Heart left ventricle (tissue), 16 donors: Measurements from ENCODE around the gene DAAM1. TPM values are rescaled to one million over a fixed set of nuclear protein-coding genes. Genes with fewer than 3 reads are reported as not detected.

Experiments
- ATAC-seq, 4 donors: fragments of 200-7000 bp; cut with Tn5 transposase; one replicate each; pipeline ENCODE4 v1.9.1; 2020 to 2022; ENCODE audit warnings: moderate library complexity in 4 of 4, mild to moderate bottlenecking in 3 of 4, moderate number of reproducible peaks in 1 of 4
- DNase-seq, 5 donors: peaks; one replicate each; pipeline ENCODE4 v3.0.0-alpha.2; 2020
- H3K27ac ChIP-seq, 12 donors: fragments of 200-600 bp; sonication (generic) in 4 of 12; one replicate each; pipeline versions ENCODE4 v1.5.0 to v1.8.0; 2016 to 2022; ENCODE audit warnings: mild to moderate bottlenecking in 2 of 12
- H3K27me3 ChIP-seq, 9 donors: fragments of 200-600 bp; sonication (generic) in 2 of 9; one replicate each; pipeline versions ENCODE4 v1.5.1 to v1.8.0; 2016 to 2022; ENCODE audit warnings: mild to moderate bottlenecking in 3 of 9
- H3K36me3 ChIP-seq, 9 donors: fragments of 200-600 bp; sonication (generic) in 2 of 9; one replicate each; pipeline versions ENCODE4 v1.5.0 to v1.8.0; 2018 to 2022; ENCODE audit warnings: mild to moderate bottlenecking in 2 of 9
- H3K4me1 ChIP-seq, 12 donors: fragments of 200-600 bp; sonication (generic) in 4 of 12; one replicate each; pipeline versions ENCODE4 v1.5.0 to v1.8.0; 2016 to 2022; ENCODE audit warnings: mild to moderate bottlenecking in 3 of 12
- H3K4me3 ChIP-seq, 12 donors: fragments of 200-600 bp; sonication (generic) in 4 of 12; one replicate each; pipeline versions ENCODE4 v1.5.0 to v1.8.0; 2017 to 2022; ENCODE audit warnings: mild to moderate bottlenecking in 9 of 12, moderate library complexity in 4 of 12
- H3K9me3 ChIP-seq, 12 donors: fragments of 200-600 bp; sonication (generic) in 4 of 12; one replicate each; pipeline versions ENCODE4 v1.5.0 to v1.8.0; 2016 to 2022; ENCODE audit warnings: mild to moderate bottlenecking in 1 of 12
- POLR2A ChIP-seq, 2 donors: fragments of 450-650 bp; IDR thresholded peaks; one replicate each; pipeline ENCODE4 v1.6.1; 2017; ENCODE audit warnings: antibody characterized with exemption in 2 of 2, mild to moderate bottlenecking in 2 of 2, moderate library complexity in 2 of 2
- WGBS, 4 donors: extraction: QIAGEN DNeasy Blood & Tissue Kit in 2 of 4; methylation state at CpG; one replicate each; pipeline versions ENCODE4 v1.1.5 to v1.1.7; 2013 to 2018; 5-methylcytosine and 5-hydroxymethylcytosine counted together
- intact Hi-C, 10 donors: fragments of 100-400 bp; cut with DNase I; formaldehyde crosslinking; loops; one replicate each; pipeline versions ENCODE4 v1.11.1 to v1.14.2; 2022
- polyA plus RNA-seq, 2 donors: library from polyadenylated mRNA; stranded (reverse); fragments of 200-250 nt; gene quantifications; one replicate each; pipeline ENCODE4 v1.2.3, GENCODE V29; 2013
- total RNA-seq, 9 donors: library from RNA; depleted of rRNA in 2 of 9; stranded (reverse); fragments of >200 nt in 2 of 9; fragmentation: NEBNext Ultra II Directional in 3 of 9; extraction: Animal tissue kit (Norgen Biotek cat#: 25700) in 3 of 9; gene quantifications; one replicate each; pipeline versions ENCODE4 v1.1.0 to v1.2.4, GENCODE V29; 2016 to 2023
- TF ChIP-seq, protein P1 (sequence below), 12 donors: fragments of 200-600 bp; sonication (generic) in 4 of 12; IDR thresholded peaks; one replicate each; pipeline versions ENCODE4 v1.5.0 to v1.8.0; 2018 to 2022; ENCODE audit warnings: antibody characterized with exemption in 12 of 12, mild to moderate bottlenecking in 5 of 12
- donor health status: ischemic (EF 13 %, LVEDD 7.1; RV severe dilation, severe dysfunction).
- donor health status: healthy with polysubstance abuse.
- donor health status: DM: no; HTN: yes; CAD: no.
- donor health status: DM: no; HTN: no; CAD: no.
- donor health status: ischemic (EF 25% LVEDD 6.9; RV normal size, moderate dysfunction).
- donor health status: ischemic (EF 25% LVEDD 5.7; RV mildly dilated, moderate dysfunction).
- donor health status: healthy.
- donor health status: DM: yes; HTN: yes; CAD: no.
- donor health status: ischemic (EF 35%, LVEDD 5.7; RV mildly dilated, moderate dysfunction).
- donor health status: nonischemic (EF 11% LVEDD 7.7; RV severe dilation, severe dysfunction).
- donor health status: DM: yes; HTN: yes; CAD: no.
- donor health status: PGD.
- donor health status: ischemic (EF 29% LVEDD 5.4; RV normal size, mild dysfunction).
- donor health status: nonischemic (EF 23%, LVEDD 6.1; RV moderate dilation, normal function).

Gene DAAM1
- total and polyA plus RNA-seq, 11 donors: 18.2 to 92.6 (median 67.2) TPM

DNA sequence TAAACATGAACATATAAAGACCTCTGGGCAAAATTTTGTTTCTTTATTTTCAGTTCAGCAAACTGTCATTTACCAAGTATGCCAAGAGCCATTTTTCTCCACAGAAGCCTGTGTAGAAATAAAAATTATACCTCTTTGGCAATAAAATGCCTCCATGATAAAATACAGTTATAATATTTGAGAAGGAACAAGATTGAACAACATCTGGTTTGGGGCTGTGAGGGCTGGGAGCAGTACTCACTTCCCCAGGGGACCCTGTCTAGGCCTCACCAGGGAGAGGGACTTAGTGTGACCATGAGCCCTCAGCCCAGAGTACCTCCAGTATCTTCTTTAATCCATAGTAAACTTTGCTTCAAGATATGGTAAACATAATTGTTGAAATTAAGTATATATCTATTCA, 65.1 kb downstream of the DAAM1 start:
- Histone ChIP-seq H3K4me3 (no peak overlapping the region), H3K4me1 (peaks cover 19 to 79% (median 63%) of the 10 kb centered on the region in 12 donors), H3K9me3 (no peaks in the 10 kb centered on the region), H3K27me3 (no peaks in the 10 kb centered on the region), H3K27ac (peak overlapping the region; percentile 72 to 93 (median 86)), H3K36me3 (no peaks in the 10 kb centered on the region)
- ATAC-seq: no peak
- peak in 1 of 5 donors; percentile 48 for DNase-seq
- intact Hi-C loops: loop anchor here in 4 of 10 donors (5.0 to 10.0 kb wide), 4 partner anchors 59 to 171 kb away; no protein-coding TSS in a partner anchor
- TF ChIP-seq, protein P1, sequence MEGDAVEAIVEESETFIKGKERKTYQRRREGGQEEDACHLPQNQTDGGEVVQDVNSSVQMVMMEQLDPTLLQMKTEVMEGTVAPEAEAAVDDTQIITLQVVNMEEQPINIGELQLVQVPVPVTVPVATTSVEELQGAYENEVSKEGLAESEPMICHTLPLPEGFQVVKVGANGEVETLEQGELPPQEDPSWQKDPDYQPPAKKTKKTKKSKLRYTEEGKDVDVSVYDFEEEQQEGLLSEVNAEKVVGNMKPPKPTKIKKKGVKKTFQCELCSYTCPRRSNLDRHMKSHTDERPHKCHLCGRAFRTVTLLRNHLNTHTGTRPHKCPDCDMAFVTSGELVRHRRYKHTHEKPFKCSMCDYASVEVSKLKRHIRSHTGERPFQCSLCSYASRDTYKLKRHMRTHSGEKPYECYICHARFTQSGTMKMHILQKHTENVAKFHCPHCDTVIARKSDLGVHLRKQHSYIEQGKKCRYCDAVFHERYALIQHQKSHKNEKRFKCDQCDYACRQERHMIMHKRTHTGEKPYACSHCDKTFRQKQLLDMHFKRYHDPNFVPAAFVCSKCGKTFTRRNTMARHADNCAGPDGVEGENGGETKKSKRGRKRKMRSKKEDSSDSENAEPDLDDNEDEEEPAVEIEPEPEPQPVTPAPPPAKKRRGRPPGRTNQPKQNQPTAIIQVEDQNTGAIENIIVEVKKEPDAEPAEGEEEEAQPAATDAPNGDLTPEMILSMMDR (IDR thresholded peaks at IDR 0.05): no peak
- TF ChIP-seq POLR2A (IDR thresholded peaks at IDR 0.05): no peak

DNA sequence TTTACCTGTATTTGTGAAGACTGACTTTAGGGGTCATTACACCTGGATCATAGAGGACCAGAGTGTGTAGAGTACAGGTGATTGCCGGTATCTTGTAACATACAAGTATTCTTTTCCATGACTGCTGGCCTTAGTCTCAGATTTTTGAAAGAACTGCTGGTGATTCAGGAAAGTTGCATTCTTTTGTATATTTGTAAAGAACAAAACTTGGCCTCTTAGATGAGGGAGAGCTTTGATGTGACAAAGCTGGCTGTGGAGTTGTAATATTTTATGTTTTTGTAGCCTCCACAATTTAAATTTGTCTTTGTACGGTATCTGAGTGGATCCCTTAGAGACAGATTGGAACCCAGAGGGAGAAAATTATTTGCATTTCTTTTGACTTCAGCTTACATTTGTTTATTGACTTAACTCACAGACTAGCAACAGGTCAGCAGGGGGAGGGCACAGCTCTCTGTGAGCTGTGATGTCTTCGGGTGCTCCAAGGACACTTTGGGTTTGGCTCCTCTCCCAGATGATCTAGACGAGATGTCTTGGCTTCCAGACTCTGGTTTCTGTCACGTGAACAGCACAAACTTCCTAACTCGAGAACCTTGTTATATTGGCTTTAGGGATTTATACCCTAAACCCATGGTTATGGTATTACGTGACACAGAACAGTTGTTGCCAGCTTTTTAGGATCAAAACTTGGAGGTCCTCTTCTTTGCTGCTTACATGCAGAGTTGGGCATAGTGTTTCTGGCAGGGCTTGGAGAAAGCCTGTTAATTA, 65.9 kb downstream of the DAAM1 start:
- Histone ChIP-seq H3K36me3 (no peaks in the 10 kb centered on the region), H3K9me3 (no peaks in the 10 kb centered on the region), H3K27me3 (no peaks in the 10 kb centered on the region), H3K4me1 (peaks cover 19 to 78% (median 63%) of the 10 kb centered on the region in 12 donors), H3K4me3 (no peak overlapping the region), H3K27ac (peak overlapping the region; percentile 72 to 93 (median 86))
- DNase-seq: peak; percentile 70 to 87 (median 86)
- no peak for TF ChIP-seq POLR2A (IDR thresholded peaks at IDR 0.05)
- TF ChIP-seq, protein P1 (IDR thresholded peaks at IDR 0.05): peak in 3 of 12 donors; percentile 11 to 40 (median 20)
- ATAC-seq: peak; percentile 81 to 92 (median 90)
- WGBS, 4 donors: 13 to 20% (median 15%) methylated on average over 7 of the region's 7 CpGs
- intact Hi-C loops: loop anchor here in 6 of 10 donors (1.0 to 10.0 kb wide), 7 partner anchors 60 to 174 kb away; partner anchors contain the start of gene DAAM1 (in 1 of the 6)

DNA sequence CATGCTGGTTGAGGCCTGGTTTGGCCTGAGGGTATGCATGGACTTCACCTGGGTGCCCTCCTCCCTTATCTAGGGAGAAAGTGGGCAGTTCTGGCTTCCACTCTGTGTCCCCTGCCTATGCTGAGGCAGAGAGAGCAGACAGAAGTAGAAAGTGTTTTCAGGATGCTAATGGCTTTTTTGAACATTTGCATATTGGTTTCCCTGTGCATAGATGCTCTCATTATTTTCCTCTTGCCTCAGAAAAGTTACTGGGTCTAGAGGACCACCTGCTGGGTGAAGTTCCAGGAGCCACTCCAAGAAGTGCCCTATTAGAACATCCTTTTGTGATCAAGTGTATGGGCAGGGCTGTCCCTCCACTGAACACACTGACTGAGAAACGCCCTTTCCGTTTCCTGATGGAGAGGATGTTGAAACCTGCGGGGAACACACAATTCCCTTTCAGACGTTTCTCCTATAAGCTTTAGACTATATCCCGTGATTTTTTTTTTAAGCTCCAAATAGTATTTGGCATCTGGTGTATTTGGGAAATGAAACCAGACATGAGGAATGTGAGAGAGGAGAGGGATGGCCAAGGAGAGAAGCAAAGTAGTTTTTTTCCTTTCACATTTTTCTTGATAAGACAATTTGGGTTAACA, 66.6 kb downstream of the DAAM1 start:
- DNase-seq (peak in 3 of 5 donors; percentile 38 to 47 (median 44)), ATAC-seq (peak; percentile 54 to 84 (median 73))
- Histone ChIP-seq H3K4me3 (no peak overlapping the region), H3K9me3 (no peaks in the 10 kb centered on the region), H3K27ac (peak overlapping the region; percentile 72 to 93 (median 86)), H3K4me1 (peaks cover 19 to 77% (median 60%) of the 10 kb centered on the region in 12 donors), H3K36me3 (no peaks in the 10 kb centered on the region), H3K27me3 (no peaks in the 10 kb centered on the region)
- TF ChIP-seq, protein P1 (IDR thresholded peaks at IDR 0.05): peak in 1 of 12 donors; percentile 9
- TF ChIP-seq POLR2A (IDR thresholded peaks at IDR 0.05): no peak
- WGBS, 4 donors: 14 to 22% (median 17%) methylated on average over 5 of the region's 5 CpGs
- intact Hi-C loops: loop anchor here in 6 of 10 donors (1.0 to 10.0 kb wide), 8 partner anchors 60 to 173 kb away; partner anchors contain the start of gene DAAM1 (in 1 of the 6)

DNA sequence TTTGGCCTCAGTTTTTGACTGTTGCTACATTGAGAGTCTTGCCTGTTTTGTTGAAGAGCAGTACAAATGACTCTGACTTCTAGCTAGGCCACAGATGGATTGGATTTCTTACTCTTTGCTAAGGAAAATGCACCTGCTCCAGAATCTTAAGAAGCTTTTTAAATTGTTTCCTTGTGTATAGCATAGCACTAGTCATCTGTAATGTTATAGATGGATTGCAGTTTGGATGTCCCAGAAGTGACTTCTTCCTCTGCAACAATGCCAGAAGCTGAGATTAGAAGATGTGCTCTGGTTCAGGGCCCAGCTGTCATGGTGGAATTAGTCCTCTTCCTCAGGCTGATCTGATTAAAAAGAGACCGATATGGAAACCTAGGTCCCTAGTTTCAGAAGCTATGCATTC, 67.9 kb downstream of the DAAM1 start:
- intact Hi-C loops: loop anchor here in 4 of 10 donors (5.0 to 10.0 kb wide), 4 partner anchors 62 to 168 kb away; no protein-coding TSS in a partner anchor
- TF ChIP-seq, protein P1 (IDR thresholded peaks at IDR 0.05): no peak
- no peak for TF ChIP-seq POLR2A (IDR thresholded peaks at IDR 0.05)
- Histone ChIP-seq H3K36me3 (no peaks in the 10 kb centered on the region), H3K4me3 (no peak overlapping the region), H3K27ac (peak overlapping the region in 11 of 12 donors; percentile 11 to 93 (median 85)), H3K4me1 (peaks cover 19 to 79% (median 60%) of the 10 kb centered on the region in 12 donors), H3K27me3 (no peaks in the 10 kb centered on the region), H3K9me3 (no peaks in the 10 kb centered on the region)
- no peak for ATAC-seq
- no peak for DNase-seq
- 44 to 56% (median 49%) methylated on average over 1 of the region's 1 CpG for WGBS, 4 donors
